Measurements from ENCODE around the gene ADGRL4.

DNA sequence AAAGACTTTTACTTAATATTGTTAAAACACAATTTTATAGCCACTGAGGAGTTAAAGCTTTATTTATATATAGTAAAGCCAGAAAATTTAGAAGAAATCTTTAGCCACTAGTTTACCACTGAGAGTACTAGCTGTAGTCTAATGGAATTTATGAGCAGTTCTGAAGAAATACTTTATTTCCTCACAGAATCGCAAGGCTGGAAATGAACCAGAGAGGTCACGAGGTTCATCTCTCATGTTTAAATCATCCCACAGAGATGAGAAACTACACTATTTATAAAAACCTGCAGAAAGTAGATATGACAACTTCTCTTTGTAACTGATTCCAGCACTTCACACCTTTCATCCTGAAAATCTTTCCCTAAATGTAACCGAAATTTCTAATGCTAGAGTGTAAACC, 26.0 kb downstream of the ADGRL4 start:
- no peak for TF ChIP-seq POLR2A (IDR thresholded peaks at IDR 0.05)
- TF ChIP-seq, protein P1, sequence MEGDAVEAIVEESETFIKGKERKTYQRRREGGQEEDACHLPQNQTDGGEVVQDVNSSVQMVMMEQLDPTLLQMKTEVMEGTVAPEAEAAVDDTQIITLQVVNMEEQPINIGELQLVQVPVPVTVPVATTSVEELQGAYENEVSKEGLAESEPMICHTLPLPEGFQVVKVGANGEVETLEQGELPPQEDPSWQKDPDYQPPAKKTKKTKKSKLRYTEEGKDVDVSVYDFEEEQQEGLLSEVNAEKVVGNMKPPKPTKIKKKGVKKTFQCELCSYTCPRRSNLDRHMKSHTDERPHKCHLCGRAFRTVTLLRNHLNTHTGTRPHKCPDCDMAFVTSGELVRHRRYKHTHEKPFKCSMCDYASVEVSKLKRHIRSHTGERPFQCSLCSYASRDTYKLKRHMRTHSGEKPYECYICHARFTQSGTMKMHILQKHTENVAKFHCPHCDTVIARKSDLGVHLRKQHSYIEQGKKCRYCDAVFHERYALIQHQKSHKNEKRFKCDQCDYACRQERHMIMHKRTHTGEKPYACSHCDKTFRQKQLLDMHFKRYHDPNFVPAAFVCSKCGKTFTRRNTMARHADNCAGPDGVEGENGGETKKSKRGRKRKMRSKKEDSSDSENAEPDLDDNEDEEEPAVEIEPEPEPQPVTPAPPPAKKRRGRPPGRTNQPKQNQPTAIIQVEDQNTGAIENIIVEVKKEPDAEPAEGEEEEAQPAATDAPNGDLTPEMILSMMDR (IDR thresholded peaks at IDR 0.05 in 4 of 5, conservative IDR thresholded peaks at IDR 0.05 in 1 of 5) = no peak
